Measurements from ENCODE around the gene SLC22A6. TPM values are rescaled to one million over a fixed set of nuclear protein-coding genes. Genes with fewer than 3 reads are reported as not detected.

Gene SLC22A6
- total RNA-seq, 2 experiments from 2014 or later, result not detected

DNA sequence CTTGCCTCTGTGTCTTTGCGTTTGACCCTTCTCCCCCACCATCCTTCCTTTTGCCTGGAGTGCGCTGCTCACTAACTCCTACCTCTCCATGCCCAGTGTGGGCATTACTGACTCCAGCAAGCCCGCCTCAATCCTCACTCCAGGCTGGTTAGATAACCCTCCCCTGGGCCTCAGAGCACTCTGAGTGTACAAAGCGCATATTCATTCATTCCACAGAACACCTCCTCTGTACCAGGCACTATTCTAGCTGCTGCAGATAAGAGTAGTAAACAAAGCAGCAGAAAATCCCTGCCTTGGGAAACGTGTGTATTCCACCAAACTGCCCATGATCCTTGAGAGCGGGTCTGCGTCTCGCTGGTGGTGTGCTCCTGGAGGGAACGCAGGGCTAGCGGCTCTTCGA is 27.7 kb upstream of the SLC22A6 start:
- Mint-ChIP-seq H3K4me1 (no peaks in the 10 kb centered on the region), H3K9me3 (no peaks in the 10 kb centered on the region), H3K27ac (no peak overlapping the region), H3K4me3 (no peak overlapping the region), H3K27me3 (peaks cover 4% of the 10 kb centered on the region), H3K36me3 (ENCODE audit: low read depth) (no peaks in the 10 kb centered on the region)
- POLR2A ChIA-PET, result no interaction called here
- no peak for DNase-seq
- CTCF ChIA-PET, result interaction anchor here (1.5 kb wide), 1 partner anchor 8 kb away, joined by 5 read pairs; no protein-coding TSS in a partner anchor

DNA sequence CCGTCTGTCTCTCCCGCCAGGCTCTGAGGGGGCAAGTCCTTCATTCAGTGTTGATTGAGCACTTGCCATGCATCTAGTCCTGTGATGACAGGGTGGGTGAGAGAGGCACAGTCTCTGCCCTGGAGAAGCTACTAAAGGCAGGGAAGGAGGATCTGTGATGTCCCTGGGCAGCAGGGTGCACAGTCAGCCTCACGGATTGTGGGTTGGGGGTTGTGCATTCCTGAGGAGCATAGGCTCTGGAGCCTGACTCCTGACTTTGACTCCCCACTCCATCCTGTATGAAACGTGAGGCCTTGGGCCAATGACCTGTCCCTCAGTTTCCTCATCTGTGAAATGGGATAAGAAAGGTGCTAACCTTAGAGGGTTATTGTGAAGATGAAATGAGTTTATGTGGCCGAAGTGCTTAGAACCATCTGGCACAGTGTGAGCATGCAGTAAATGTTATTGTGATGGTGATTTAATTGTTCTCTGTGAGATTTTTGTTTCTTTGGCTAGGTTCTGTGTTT is 26.2 kb upstream of the SLC22A6 start:
- peaks cover 4% of the 10 kb centered on the region for H3K27me3 Mint-ChIP-seq
- no peak overlapping the region for H3K4me3 Mint-ChIP-seq
- ChIA-PET POLR2A (no interaction called here), CTCF (interaction anchor here (1.1 to 1.5 kb wide), 2 partner anchors 9 to 12 kb away, joined by 3 to 5 read pairs; no protein-coding TSS in a partner anchor)
- H3K27ac Mint-ChIP-seq, result no peak overlapping the region
- H3K9me3 Mint-ChIP-seq, result no peaks in the 10 kb centered on the region
- no peaks in the 10 kb centered on the region for H3K36me3 Mint-ChIP-seq (ENCODE audit: low read depth)
- no peak for DNase-seq
- no peaks in the 10 kb centered on the region for H3K4me1 Mint-ChIP-seq

DNA sequence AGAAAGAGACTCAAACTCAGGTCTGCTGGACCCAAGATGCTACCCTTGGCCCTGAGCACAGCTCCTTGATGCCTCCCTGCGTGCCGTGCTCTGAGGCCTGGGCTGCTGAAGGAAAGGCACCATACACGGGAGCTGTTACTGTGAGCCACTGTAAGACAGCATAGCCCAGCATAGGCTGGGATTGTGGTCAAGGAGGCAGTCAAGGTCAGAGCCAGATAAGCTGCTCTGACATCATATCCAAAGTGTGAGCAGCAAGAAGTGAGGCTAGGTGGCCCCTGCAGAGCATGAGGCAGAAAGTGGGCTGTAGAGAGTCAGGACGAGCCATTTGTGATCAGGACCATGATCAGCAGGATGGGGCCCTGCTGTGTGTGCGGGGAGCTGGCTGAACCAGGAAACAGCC is 23.2 kb upstream of the SLC22A6 start:
- H3K9me3 Mint-ChIP-seq, result no peaks in the 10 kb centered on the region
- H3K27me3 Mint-ChIP-seq, result peaks cover 8% of the 10 kb centered on the region
- no peak for DNase-seq
- no peak overlapping the region for H3K27ac Mint-ChIP-seq
- ChIA-PET POLR2A (no interaction called here), CTCF (interaction anchor here (1.2 kb wide), 1 partner anchor 14 kb away, joined by 4 read pairs; no protein-coding TSS in a partner anchor)
- no peaks in the 10 kb centered on the region for H3K4me1 Mint-ChIP-seq
- H3K4me3 Mint-ChIP-seq, result no peak overlapping the region
- H3K36me3 Mint-ChIP-seq (ENCODE audit: low read depth), result no peaks in the 10 kb centered on the region

DNA sequence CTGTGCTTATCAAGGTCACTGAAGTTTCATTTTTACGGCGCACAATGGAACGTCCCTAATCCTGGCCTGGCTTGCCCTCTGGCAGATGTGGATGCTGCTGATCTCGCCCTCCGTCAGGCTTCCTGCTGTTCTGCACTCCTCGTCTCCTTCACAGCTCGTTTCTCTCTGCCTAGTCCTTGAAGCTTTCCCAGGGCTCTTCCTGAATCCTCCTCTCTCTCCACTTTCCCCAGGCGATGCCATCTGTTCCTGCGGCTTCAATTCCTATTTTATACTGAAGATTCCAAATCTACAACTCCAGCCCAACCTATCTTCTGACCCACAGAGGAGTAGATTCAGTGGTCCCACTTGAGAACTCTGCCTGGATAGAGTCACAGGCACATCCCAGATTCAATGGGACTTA is 16.7 kb upstream of the SLC22A6 start:
- no peaks in the 10 kb centered on the region for H3K36me3 Mint-ChIP-seq (ENCODE audit: low read depth)
- no peak overlapping the region for H3K4me3 Mint-ChIP-seq
- H3K27ac Mint-ChIP-seq, result no peak overlapping the region
- no peaks in the 10 kb centered on the region for H3K9me3 Mint-ChIP-seq
- ChIA-PET POLR2A (no interaction called here), CTCF (no interaction called here)
- peaks cover 9% of the 10 kb centered on the region for H3K27me3 Mint-ChIP-seq
- H3K4me1 Mint-ChIP-seq, result peaks cover 2% of the 10 kb centered on the region
- no peak for DNase-seq

DNA sequence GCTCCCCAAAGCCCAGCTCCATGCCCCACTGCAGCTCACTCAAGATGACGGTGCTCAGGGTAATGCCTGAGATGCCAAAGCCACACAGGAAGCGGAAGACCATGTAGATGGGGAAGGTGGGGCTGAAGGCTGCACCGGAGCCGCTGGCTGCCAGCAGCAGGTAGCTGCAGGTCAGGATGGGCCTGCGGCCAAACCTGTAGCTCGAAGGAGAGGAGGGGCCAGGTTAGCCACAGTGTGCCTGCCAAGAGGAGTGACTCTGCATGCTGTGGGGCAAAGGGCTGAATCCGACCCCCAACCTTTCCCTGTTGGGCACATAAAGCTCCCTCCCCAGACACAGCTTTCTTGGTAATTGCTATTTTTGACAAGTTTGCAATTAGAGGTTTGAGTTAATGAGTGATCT is 14.9 kb upstream of the SLC22A6 start:
- peaks cover 2% of the 10 kb centered on the region for H3K27me3 Mint-ChIP-seq
- H3K36me3 Mint-ChIP-seq (ENCODE audit: low read depth), result no peaks in the 10 kb centered on the region
- no peak for DNase-seq
- H3K4me3 Mint-ChIP-seq, result no peak overlapping the region
- ChIA-PET CTCF (interaction anchor here (1.3 kb wide), 1 partner anchor 94 kb away, joined by 4 read pairs; no protein-coding TSS in a partner anchor), POLR2A (no interaction called here)
- H3K4me1 Mint-ChIP-seq, result peaks cover 2% of the 10 kb centered on the region
- H3K9me3 Mint-ChIP-seq, result no peaks in the 10 kb centered on the region
- no peak overlapping the region for H3K27ac Mint-ChIP-seq

DNA sequence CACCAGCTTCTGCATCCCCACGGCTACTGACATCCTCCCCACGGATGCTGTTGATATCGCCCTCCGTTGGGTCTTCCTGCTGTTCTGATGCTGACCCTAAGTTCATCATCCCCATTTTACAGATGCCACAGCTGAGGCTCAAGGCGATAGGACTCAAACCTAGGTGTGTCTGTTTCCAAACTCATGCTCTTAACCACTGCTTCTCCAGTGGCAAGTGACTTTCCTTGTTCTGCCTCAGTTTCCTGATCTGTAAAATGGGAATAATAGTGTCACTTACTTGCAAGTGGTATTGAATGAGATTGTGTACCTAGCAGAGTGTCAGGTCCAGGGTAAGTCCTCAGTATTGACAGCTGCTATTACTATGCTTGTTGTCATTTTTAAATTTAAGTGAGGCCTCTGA is 14.4 kb upstream of the SLC22A6 start:
- no peak for DNase-seq
- Mint-ChIP-seq H3K9me3 (no peaks in the 10 kb centered on the region), H3K36me3 (ENCODE audit: low read depth) (no peaks in the 10 kb centered on the region), H3K27me3 (peaks cover 2% of the 10 kb centered on the region), H3K27ac (no peak overlapping the region), H3K4me3 (no peak overlapping the region), H3K4me1 (peaks cover 2% of the 10 kb centered on the region)
- POLR2A ChIA-PET, result no interaction called here
- CTCF ChIA-PET, result interaction anchor here (1.3 kb wide), 1 partner anchor 93 kb away, joined by 4 read pairs; no protein-coding TSS in a partner anchor

DNA sequence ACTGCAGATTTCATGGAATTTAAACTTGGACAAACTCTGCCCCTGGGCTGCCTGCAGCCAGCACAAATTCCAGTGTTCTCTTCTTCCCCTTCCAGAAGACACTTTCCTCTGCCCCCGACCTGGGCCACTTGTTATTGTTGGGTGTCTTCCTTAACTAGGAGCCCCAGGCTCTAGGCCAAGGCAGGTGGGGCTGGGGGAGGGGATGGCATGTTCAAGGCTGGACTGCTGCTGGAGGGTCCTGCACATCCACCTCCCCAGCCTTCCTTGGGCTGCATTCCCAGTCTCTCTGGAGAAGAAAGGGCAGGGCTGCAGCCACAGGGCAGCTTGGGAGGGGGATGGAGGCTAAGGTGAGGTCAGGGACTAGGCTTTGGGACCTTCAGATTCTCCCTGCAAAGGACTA is 11.5 kb upstream of the SLC22A6 start:
- CTCF ChIA-PET, result interaction anchor here (1.1 kb wide), 1 partner anchor 90 kb away, joined by 3 read pairs; no protein-coding TSS in a partner anchor
- no peak overlapping the region for H3K4me3 Mint-ChIP-seq
- peaks cover 2% of the 10 kb centered on the region for H3K4me1 Mint-ChIP-seq

DNA sequence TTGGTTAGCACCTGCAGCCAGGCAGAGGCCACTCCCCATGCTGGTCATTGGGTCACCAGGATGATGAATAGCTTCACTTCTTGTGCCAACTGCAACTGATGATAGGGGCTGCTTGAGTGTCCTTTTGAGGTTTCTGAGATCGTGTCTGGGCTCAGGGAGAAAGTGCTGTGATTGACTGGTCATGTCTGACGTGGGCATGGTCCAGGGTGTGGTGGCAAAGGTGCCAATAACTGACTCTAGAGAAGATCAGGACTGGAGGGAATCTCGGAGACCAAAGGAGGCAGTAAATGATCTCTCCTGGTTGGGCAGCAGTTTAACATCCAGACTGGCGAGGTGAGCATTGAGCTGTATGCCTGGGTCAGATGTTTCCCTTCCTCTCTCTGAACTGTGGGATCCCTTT is 10.0 kb upstream of the SLC22A6 start:
- ChIA-PET POLR2A (no interaction called here), CTCF (no interaction called here)
- DNase-seq, result no peak
- Mint-ChIP-seq H3K27me3 (peaks cover 8% of the 10 kb centered on the region), H3K9me3 (no peaks in the 10 kb centered on the region), H3K4me1 (peaks cover 2% of the 10 kb centered on the region), H3K27ac (no peak overlapping the region), H3K4me3 (no peak overlapping the region), H3K36me3 (ENCODE audit: low read depth) (no peaks in the 10 kb centered on the region)

More for the DNA sequence above, 11.5 kb upstream of the SLC22A6 start:
- no peaks in the 10 kb centered on the region for H3K9me3 Mint-ChIP-seq
- no peak overlapping the region for H3K27ac Mint-ChIP-seq
- POLR2A ChIA-PET, result no interaction called here
- no peak for DNase-seq
- H3K27me3 Mint-ChIP-seq, result peaks cover 8% of the 10 kb centered on the region
- H3K36me3 Mint-ChIP-seq (ENCODE audit: low read depth), result no peaks in the 10 kb centered on the region

DNA sequence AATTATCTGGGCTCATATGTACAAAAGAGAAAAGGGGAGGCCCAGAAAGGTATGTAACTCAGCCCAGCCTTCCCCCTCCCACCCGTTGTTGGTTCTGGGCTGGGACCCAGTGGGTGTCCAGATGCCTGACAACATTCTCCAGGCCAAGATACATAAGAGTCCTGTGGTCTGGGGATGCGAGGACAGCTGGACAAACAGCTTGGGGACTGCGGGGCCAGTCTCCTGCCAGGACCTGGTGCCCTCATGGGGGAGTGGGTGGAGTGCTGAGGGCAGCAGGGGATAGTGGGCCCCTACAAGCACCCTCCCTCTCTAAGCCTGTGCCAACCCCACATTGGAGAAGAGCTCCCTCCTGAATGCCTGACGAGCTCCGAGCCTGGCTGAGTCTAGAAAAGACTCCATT is 3.5 kb upstream of the SLC22A6 start:
- Mint-ChIP-seq H3K36me3 (ENCODE audit: low read depth) (no peaks in the 10 kb centered on the region), H3K27ac (no peak overlapping the region), H3K9me3 (no peaks in the 10 kb centered on the region), H3K4me3 (no peak overlapping the region), H3K27me3 (peaks cover 13% of the 10 kb centered on the region), H3K4me1 (no peaks in the 10 kb centered on the region)
- DNase-seq, result no peak
- POLR2A ChIA-PET, result no interaction called here
- CTCF ChIA-PET, result no interaction called here

DNA sequence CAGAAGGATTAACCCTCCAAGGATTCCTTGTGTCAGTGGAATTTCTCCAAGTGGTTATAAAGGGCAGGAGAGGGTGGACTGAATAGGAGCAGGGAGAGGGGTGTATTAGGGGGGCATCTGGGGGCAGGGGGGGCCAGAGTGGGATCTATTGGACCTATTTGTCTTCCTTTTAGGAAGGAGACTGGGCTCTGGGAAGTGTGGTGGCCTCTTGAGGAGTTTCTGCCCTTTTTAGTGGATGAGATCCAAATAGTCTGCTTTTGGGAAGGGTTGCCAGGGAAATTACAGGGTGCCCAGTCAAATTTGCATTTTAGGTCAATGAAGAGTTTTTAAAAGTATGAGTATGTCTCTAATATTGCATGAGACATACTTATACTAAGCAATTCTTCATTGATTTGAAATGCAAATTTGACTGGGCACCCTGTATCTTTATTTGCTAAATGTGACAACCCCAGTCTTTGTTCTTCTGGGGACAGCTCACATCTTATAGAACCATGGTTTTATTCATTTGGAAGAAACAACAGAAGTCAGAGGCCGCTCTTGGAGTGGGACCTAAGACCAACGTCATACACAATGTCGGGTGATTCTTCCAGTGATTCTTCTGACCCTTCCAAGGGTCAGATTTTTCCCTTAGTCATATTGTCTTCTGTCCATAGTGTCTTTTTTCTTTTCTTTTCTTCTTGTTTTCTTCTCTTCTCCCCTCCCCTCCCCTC is 429 bp upstream of the SLC22A6 start:
- CTCF ChIA-PET, result no interaction called here
- Mint-ChIP-seq H3K27me3 (peaks cover 7% of the 10 kb centered on the region), H3K27ac (no peak overlapping the region), H3K9me3 (no peaks in the 10 kb centered on the region), H3K36me3 (ENCODE audit: low read depth) (no peaks in the 10 kb centered on the region), H3K4me3 (no peak overlapping the region), H3K4me1 (no peaks in the 10 kb centered on the region)
- POLR2A ChIA-PET, result no interaction called here
- DNase-seq, result no peak

DNA sequence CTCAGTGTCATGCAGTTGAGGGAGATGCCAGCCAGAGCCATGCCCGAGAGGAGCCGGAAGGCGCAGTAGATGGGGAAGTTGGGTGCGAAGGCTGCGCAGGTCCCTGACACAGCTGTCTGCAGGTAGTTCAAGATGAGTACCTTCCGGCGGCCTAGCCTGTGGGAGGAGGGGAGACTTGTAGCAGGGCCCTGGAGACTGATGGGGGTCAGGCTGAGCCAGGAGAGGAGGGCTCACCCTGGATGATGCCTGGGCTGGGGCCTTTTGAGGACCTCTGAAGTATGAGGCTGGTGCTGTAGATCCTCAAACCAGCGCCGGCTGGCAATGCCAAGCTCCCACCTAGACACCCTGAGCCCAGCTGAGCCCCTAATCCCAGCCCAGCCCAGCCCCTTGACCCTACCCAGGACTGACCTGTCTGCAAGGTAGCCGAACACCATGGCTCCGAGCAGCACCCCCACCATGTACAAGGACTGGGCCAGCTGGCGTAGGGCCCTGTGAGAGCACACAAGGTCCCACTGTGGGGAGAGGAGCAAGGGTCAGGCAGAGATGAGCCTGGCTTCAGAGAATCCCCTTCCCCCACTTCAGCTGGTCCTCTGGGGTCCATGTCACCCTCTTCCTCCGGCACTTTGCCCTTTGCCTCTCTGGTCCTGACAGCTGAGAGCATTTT is 1.1 kb downstream of the SLC22A6 start:
- H3K27me3 Mint-ChIP-seq, result peaks cover 4% of the 10 kb centered on the region
- no peak overlapping the region for H3K27ac Mint-ChIP-seq
- POLR2A ChIA-PET, result no interaction called here
- H3K9me3 Mint-ChIP-seq, result no peaks in the 10 kb centered on the region
- no peaks in the 10 kb centered on the region for H3K4me1 Mint-ChIP-seq
- no peak overlapping the region for H3K4me3 Mint-ChIP-seq
- no peaks in the 10 kb centered on the region for H3K36me3 Mint-ChIP-seq (ENCODE audit: low read depth)
- CTCF ChIA-PET, result no interaction called here
- no peak for DNase-seq

DNA sequence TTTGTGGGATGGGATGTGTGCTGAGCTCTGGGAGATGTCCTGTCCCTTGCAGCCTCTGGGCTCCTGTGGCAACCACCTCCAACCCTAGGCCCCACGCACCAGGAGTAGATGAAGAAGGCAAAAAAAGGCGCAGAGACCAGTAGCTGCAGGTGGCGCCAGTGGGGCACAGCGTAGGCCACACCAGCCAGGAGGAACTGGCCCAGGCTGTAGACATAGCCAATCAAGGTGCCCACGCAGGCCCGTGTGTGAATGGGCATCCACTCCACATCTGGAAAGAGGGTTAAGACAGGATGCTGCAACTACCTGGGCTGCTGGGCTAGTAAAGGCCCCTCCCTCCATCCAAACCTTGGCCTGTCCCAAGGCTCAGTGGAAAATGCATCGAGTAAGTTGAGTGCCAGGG is 3.0 kb downstream of the SLC22A6 start:
- ChIA-PET POLR2A (no interaction called here), CTCF (no interaction called here)
- peaks cover 2% of the 10 kb centered on the region for H3K27me3 Mint-ChIP-seq
- no peaks in the 10 kb centered on the region for H3K36me3 Mint-ChIP-seq (ENCODE audit: low read depth)
- H3K27ac Mint-ChIP-seq, result no peak overlapping the region
- H3K4me3 Mint-ChIP-seq, result no peak overlapping the region
- H3K9me3 Mint-ChIP-seq, result no peaks in the 10 kb centered on the region
- H3K4me1 Mint-ChIP-seq, result no peaks in the 10 kb centered on the region
- no peak for DNase-seq

DNA sequence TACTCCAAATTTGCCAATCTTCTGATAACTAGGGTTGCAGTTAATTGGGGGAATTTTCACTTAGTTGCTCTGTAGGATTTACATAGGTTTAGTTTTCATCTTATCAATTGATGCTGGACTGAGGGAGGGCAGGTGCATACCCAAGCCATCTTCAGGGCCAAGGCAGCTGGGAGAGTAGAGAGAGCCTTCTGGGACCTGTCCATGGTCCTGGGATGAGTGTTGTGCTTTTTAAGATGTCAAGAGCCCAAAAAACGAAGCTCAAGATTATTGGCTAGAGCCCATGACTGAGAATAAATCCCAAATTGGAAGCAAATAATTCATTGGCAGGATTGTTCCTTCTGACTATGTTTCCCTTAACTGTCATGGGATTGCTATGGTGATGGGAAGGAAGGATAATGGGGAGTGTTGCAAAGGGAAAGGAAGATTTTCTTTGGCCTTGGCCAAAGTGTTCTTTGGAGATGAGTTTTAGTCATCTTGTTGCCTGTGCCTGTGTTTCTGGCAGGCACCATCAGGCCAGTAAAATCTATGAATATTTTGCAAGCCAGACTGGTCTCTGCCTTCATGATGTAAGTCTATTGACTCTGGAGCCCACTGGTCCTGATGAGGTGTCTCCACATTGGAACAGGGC is 4.5 kb downstream of the SLC22A6 start:
- H3K4me3 Mint-ChIP-seq, result no peak overlapping the region
- DNase-seq, result no peak
- H3K27ac Mint-ChIP-seq, result no peak overlapping the region
- CTCF ChIA-PET, result no interaction called here
- no peaks in the 10 kb centered on the region for H3K4me1 Mint-ChIP-seq
- no peaks in the 10 kb centered on the region for H3K36me3 Mint-ChIP-seq (ENCODE audit: low read depth)
- no peaks in the 10 kb centered on the region for H3K9me3 Mint-ChIP-seq
- POLR2A ChIA-PET, result no interaction called here
- H3K27me3 Mint-ChIP-seq, result peaks cover 2% of the 10 kb centered on the region
